Thyroid gland (tissue), 4 donors: Measurements from ENCODE around the gene DLG2. TPM values are rescaled to one million over a fixed set of nuclear protein-coding genes. Genes with fewer than 3 reads are reported as not detected.

Experiments
- DNase-seq, 2 donors: peaks; one replicate each; pipeline ENCODE4 v3.0.0-alpha.2; 2019
- H3K27ac ChIP-seq, 3 donors: fragments of 200-600 bp; sonication (generic); 1 replicate in 2 of 3; 2 replicates in 1 of 3; pipeline ENCODE4 v1.5.1; 2016 to 2019; ENCODE audit warnings: mild to moderate bottlenecking in 1 of 3, moderate library complexity in 1 of 3
- H3K27me3 ChIP-seq: fragments of 200-600 bp; sonication (generic); one replicate; pipeline ENCODE4 v1.5.1; 2019
- H3K36me3 ChIP-seq, 2 donors: fragments of 200-600 bp; sonication (generic); one replicate each; pipeline ENCODE4 v1.5.1; 2016 to 2019
- H3K4me1 ChIP-seq, 2 donors: fragments of 200-600 bp; sonication (generic); one replicate each; pipeline ENCODE4 v1.5.1; 2017 to 2019
- H3K4me3 ChIP-seq, 3 donors: fragments of 200-600 bp; sonication (generic); replicated peaks in 1 of 3; 1 replicate in 2 of 3; 2 replicates in 1 of 3; pipeline ENCODE4 v1.5.1; 2016; ENCODE audit warnings: mild to moderate bottlenecking in 1 of 3
- H3K9me3 ChIP-seq: fragments of 200-600 bp; sonication (generic); one replicate; pipeline ENCODE4 v1.5.1; 2017
- CTCF ChIP-seq, 6 experiments: fragments of 200-600 bp in 3 of 6; fragments of 450-650 bp in 3 of 6; sonication (generic) in 3 of 6; IDR thresholded peaks; one replicate each; pipeline ENCODE4 v1.5.1; 2016 to 2019; ENCODE audit warnings: antibody characterized with exemption in 6 of 6, mild to moderate bottlenecking in 2 of 6, inconsistent platforms in 1 of 6, moderate library complexity in 1 of 6
- POLR2A ChIP-seq, 2 donors: fragments of 450-650 bp; IDR thresholded peaks; one replicate each; pipeline ENCODE4 v1.6.1; 2017; ENCODE audit warnings: antibody characterized with exemption in 2 of 2, mild to moderate bottlenecking in 2 of 2, moderate library complexity in 1 of 2
- WGBS, 2 donors: methylation state at CpG; one replicate each; pipeline ENCODE4 v1.1.5; 2017; 5-methylcytosine and 5-hydroxymethylcytosine counted together
- intact Hi-C: fragments of 100-400 bp; cut with DNase I; formaldehyde crosslinking; loops from one replicate; pipeline ENCODE4 v1.15.1; 2023
- total RNA-seq, 4 donors: library from RNA; depleted of rRNA; stranded (reverse); fragments of >200 nt; gene quantifications; one replicate each; pipeline ENCODE4 v1.2.3, GENCODE V29; 2016

The DLG2 gene
- total RNA-seq, 4 donors from 2014 or later = 29.4 to 79.4 (median 42.4) TPM

DNA sequence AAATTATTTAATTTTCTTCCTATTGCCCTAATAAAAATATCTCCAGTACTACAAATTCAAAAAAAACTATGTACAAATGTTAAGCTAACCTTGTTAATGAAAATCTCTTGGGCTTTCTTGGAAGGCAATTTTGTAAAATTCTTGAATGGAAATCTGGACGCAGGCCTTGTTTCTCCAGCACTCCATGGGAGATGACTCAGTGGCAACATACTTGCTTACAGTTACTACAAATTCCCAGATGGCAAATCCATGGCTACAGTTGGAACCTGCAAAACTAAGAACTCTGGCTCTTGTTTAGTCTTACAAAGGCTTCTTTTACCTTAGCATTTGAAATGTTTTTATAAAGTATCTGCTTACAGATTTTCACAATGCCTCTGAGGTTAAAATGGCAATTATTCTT is 725.2 kb downstream of the DLG2 start:
- no peaks in the 10 kb centered on the region for H3K4me1 ChIP-seq
- intact Hi-C loops = no loop called here
- WGBS, 2 donors = 71 to 77% methylated on average over 1 of the region's 1 CpG
- H3K9me3 ChIP-seq = no peaks in the 10 kb centered on the region
- H3K27ac ChIP-seq = no peak overlapping the region
- H3K36me3 ChIP-seq = no peaks in the 10 kb centered on the region
- DNase-seq = no peak
- H3K4me3 ChIP-seq = no peak overlapping the region
- TF ChIP-seq CTCF (IDR thresholded peaks at IDR 0.05) (no peak), POLR2A (IDR thresholded peaks at IDR 0.05) (no peak)
- no peaks in the 10 kb centered on the region for H3K27me3 ChIP-seq

DNA sequence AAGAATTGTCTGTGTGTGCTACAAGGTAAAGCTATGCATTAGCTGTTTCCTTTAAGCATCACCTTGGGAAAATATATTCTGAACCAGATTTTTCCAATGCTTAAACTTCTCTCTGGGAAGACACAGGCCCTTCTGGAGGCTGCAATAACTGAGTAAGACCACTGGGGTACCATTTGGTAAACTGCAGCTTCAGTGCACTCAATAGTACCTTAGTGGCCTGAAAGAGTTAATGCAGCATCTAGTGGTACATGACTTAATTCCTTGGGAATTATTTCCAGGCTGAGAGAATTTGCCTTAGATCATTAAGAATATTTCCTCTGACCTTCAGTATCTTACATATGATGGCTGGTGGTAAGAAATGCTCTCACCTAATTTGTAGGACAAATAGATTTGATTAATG is 727.4 kb downstream of the DLG2 start:
- Histone ChIP-seq H3K4me3 (no peak overlapping the region), H3K36me3 (no peaks in the 10 kb centered on the region), H3K9me3 (no peaks in the 10 kb centered on the region), H3K27me3 (no peaks in the 10 kb centered on the region), H3K4me1 (no peaks in the 10 kb centered on the region), H3K27ac (no peak overlapping the region)
- intact Hi-C loops = loop anchor here (10.0 kb wide), 1 partner anchor 65 kb away; no protein-coding TSS in a partner anchor
- no peak for DNase-seq
- TF ChIP-seq POLR2A (IDR thresholded peaks at IDR 0.05) (no peak), CTCF (IDR thresholded peaks at IDR 0.05) (no peak)

- no peaks in the 10 kb centered on the region for H3K4me1 ChIP-seq
- H3K9me3 ChIP-seq = no peaks in the 10 kb centered on the region
- WGBS, 2 donors = 94 to 97% methylated on average over 2 of the region's 2 CpGs
- intact Hi-C loops = loop anchor here (10.0 kb wide), 1 partner anchor 64 kb away; no protein-coding TSS in a partner anchor
- no peak overlapping the region for H3K27ac ChIP-seq
- H3K4me3 ChIP-seq = no peak overlapping the region
- H3K36me3 ChIP-seq = no peaks in the 10 kb centered on the region
- H3K27me3 ChIP-seq = no peaks in the 10 kb centered on the region
- TF ChIP-seq CTCF (IDR thresholded peaks at IDR 0.05) = no peak
- TF ChIP-seq POLR2A (IDR thresholded peaks at IDR 0.05) = no peak
- DNase-seq = no peak
Measured at GRCh38 chr11:84899134-84899533, 728.0 kb downstream of the DLG2 start.

- DNase-seq = no peak
- 85 to 90% methylated on average over 2 of the region's 2 CpGs for WGBS, 2 donors
- TF ChIP-seq CTCF (IDR thresholded peaks at IDR 0.05) = no peak
- TF ChIP-seq POLR2A (IDR thresholded peaks at IDR 0.05) = no peak
Measured at GRCh38 chr11:84894666-84895065, 732.5 kb downstream of the DLG2 start.

GRCh38 chr11:84890676-84891075 is 736.5 kb downstream of the DLG2 start:
- H3K27me3 ChIP-seq = no peaks in the 10 kb centered on the region
- no peak overlapping the region for H3K4me3 ChIP-seq
- no peaks in the 10 kb centered on the region for H3K36me3 ChIP-seq
- no peak for TF ChIP-seq CTCF (IDR thresholded peaks at IDR 0.05)
- TF ChIP-seq POLR2A (IDR thresholded peaks at IDR 0.05) = no peak
- DNase-seq = no peak
- intact Hi-C loops = loop anchor here (10.0 kb wide), 1 partner anchor 56 kb away; no protein-coding TSS in a partner anchor
- no peaks in the 10 kb centered on the region for H3K9me3 ChIP-seq
- H3K4me1 ChIP-seq = no peaks in the 10 kb centered on the region
- H3K27ac ChIP-seq = no peak overlapping the region
- 61 to 68% methylated on average over 3 of the region's 3 CpGs for WGBS, 2 donors

More at GRCh38 chr11:84894666-84895065, 732.5 kb downstream of the DLG2 start:
- no peaks in the 10 kb centered on the region for H3K27me3 ChIP-seq
- no peaks in the 10 kb centered on the region for H3K4me1 ChIP-seq
- intact Hi-C loops = loop anchor here (10.0 kb wide), 1 partner anchor 60 kb away; no protein-coding TSS in a partner anchor
- H3K36me3 ChIP-seq = no peaks in the 10 kb centered on the region
- H3K27ac ChIP-seq = no peak overlapping the region
- H3K4me3 ChIP-seq = no peak overlapping the region
- H3K9me3 ChIP-seq = no peaks in the 10 kb centered on the region
